Stomach (tissue), 9 donors: Measurements from ENCODE around the gene MARCKS. TPM values are rescaled to one million over a fixed set of nuclear protein-coding genes. Genes with fewer than 3 reads are reported as not detected.

Experiments used
- DNase-seq, 2 donors: peaks; one replicate each; pipeline versions ENCODE4 v3.0.0 to v3.0.0-alpha.2; 2013 to 2019
- H3K27ac ChIP-seq, 5 donors: fragments of 200-600 bp in 4 of 5; sonication (generic) in 4 of 5; one replicate each; pipeline ENCODE4 v1.5.1; 2013 to 2019; ENCODE audit warnings: mild to moderate bottlenecking in 1 of 5, moderate library complexity in 1 of 5
- H3K27me3 ChIP-seq, 3 donors: fragments of 200-600 bp; sonication (generic); one replicate each; pipeline ENCODE4 v1.5.1; 2017 to 2019; ENCODE audit warnings: mixed run types in 1 of 3
- H3K36me3 ChIP-seq, 4 donors: fragments of 200-600 bp; sonication (generic); 1 replicate in 3 of 4; 2 replicates in 1 of 4; pipeline ENCODE4 v1.5.1; 2016 to 2019
- H3K4me1 ChIP-seq, 4 donors: fragments of 200-600 bp; sonication (generic); one replicate each; pipeline ENCODE4 v1.5.1; 2016 to 2019
- H3K4me3 ChIP-seq, 4 donors: fragments of 200-600 bp; sonication (generic) in 3 of 4; one replicate each; pipeline ENCODE4 v1.5.1; 2016 to 2019; ENCODE audit warnings: mild to moderate bottlenecking in 1 of 4
- H3K9me3 ChIP-seq, 4 donors: fragments of 200-600 bp; sonication (generic); one replicate each; pipeline ENCODE4 v1.5.1; 2016 to 2019
- EP300 ChIP-seq: sonication (generic); formaldehyde crosslinking; IDR thresholded peaks from one replicate; pipeline ENCODE4 v1.6.1; 2017; ENCODE audit warnings: antibody characterized with exemption
- POLR2A ChIP-seq, 4 donors: fragments of 450-650 bp; IDR thresholded peaks; one replicate each; pipeline ENCODE4 v1.6.1; 2016; ENCODE audit warnings: antibody characterized with exemption in 4 of 4, control low read depth in 2 of 4, mild to moderate bottlenecking in 1 of 4, moderate library complexity in 1 of 4
- POLR2AphosphoS5 ChIP-seq, 3 donors: sonication (generic); formaldehyde crosslinking; IDR thresholded peaks; one replicate each; pipeline ENCODE4 v1.6.1; 2016; ENCODE audit warnings: antibody characterized with exemption in 3 of 3
- WGBS, 5 donors: extraction: QIAGEN DNeasy Blood & Tissue Kit in 3 of 5; methylation state at CpG; one replicate each; pipeline versions ENCODE4 v1.1.5 to v1.1.7; 2013 to 2018; 5-methylcytosine and 5-hydroxymethylcytosine counted together
- intact Hi-C: fragments of 100-400 bp; cut with DNase I; formaldehyde crosslinking; loops from one replicate; pipeline ENCODE4 v1.15.1; 2023; ENCODE audit warnings: low total_unique reads
- polyA plus RNA-seq, 3 donors: library from polyadenylated mRNA; stranded (reverse); fragments of 200-250 nt; gene quantifications; one replicate each; pipeline ENCODE4 v1.2.3, GENCODE V29; 2013
- total RNA-seq, 5 donors: library from RNA; depleted of rRNA; stranded (reverse); fragments of >200 nt; gene quantifications; one replicate each; pipeline versions ENCODE4 v1.1.0 to v1.2.3, GENCODE V29; 2014 to 2016
- TF ChIP-seq, protein P1 (sequence below), 7 experiments: fragments of 450-650 bp in 4 of 7; fragments of 200-600 bp in 3 of 7; sonication (generic) in 3 of 7; IDR thresholded peaks; one replicate each; pipeline ENCODE4 v1.5.1; 2016 to 2019; ENCODE audit warnings: antibody characterized with exemption in 7 of 7, control low read depth in 2 of 7, mild to moderate bottlenecking in 1 of 7
- donor health status: healthy with polysubstance abuse.
- donor health status: Bipolar disorder and iron deficiency.
- donor health status: healthy.

The MARCKS gene
- total and polyA plus RNA-seq, 8 donors = 19.8 to 594 (median 52.3) TPM

DNA sequence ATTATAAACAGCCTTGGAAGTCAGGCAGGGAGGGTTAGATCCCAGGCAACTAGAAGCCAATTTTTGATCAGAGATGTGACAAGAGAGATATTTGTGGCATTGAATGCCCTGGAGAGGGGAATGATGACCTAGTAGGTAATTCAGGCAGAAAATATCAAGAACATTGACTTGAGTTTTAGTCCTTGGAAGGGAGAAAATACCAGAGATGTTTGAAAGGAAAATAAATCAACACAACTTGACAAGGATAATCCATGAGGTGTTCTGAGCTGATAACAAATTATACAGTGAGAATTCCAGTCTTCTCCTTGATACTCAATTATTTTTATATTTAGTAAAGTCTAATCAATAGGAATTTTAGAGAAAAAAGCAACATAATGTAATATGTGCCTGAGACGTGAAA, 10.6 kb upstream of the MARCKS start:
- Histone ChIP-seq H3K4me1 (peaks cover 0 to 3% (median 0%) of the 10 kb centered on the region in 4 donors), H3K4me3 (no peak overlapping the region), H3K27me3 (no peaks in the 10 kb centered on the region), H3K27ac (no peak overlapping the region), H3K36me3 (no peaks in the 10 kb centered on the region), H3K9me3 (no peaks in the 10 kb centered on the region)
- intact Hi-C loops = no loop called here
- no peak for DNase-seq
- 87 to 95% (median 92%) methylated on average over 1 of the region's 1 CpG for WGBS, 5 donors
- TF ChIP-seq EP300 = no peak
- TF ChIP-seq, protein P1, sequence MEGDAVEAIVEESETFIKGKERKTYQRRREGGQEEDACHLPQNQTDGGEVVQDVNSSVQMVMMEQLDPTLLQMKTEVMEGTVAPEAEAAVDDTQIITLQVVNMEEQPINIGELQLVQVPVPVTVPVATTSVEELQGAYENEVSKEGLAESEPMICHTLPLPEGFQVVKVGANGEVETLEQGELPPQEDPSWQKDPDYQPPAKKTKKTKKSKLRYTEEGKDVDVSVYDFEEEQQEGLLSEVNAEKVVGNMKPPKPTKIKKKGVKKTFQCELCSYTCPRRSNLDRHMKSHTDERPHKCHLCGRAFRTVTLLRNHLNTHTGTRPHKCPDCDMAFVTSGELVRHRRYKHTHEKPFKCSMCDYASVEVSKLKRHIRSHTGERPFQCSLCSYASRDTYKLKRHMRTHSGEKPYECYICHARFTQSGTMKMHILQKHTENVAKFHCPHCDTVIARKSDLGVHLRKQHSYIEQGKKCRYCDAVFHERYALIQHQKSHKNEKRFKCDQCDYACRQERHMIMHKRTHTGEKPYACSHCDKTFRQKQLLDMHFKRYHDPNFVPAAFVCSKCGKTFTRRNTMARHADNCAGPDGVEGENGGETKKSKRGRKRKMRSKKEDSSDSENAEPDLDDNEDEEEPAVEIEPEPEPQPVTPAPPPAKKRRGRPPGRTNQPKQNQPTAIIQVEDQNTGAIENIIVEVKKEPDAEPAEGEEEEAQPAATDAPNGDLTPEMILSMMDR (IDR thresholded peaks at IDR 0.05) = no peak
- TF ChIP-seq POLR2A (IDR thresholded peaks at IDR 0.05) = no peak
- TF ChIP-seq POLR2AphosphoS5 (IDR thresholded peaks at IDR 0.05) = no peak

GRCh38 chr6:113847447-113847846, 9.7 kb upstream of the MARCKS start:
- no peak overlapping the region for H3K4me3 ChIP-seq
- peaks cover 0 to 3% (median 0%) of the 10 kb centered on the region in 4 donors for H3K4me1 ChIP-seq
- no peaks in the 10 kb centered on the region for H3K9me3 ChIP-seq
- 94 to 97% (median 94%) methylated on average over 5 of the region's 5 CpGs for WGBS, 5 donors
- intact Hi-C loops = no loop called here
- TF ChIP-seq EP300 = no peak
- TF ChIP-seq POLR2AphosphoS5 (IDR thresholded peaks at IDR 0.05) = no peak
- TF ChIP-seq, protein P1 (IDR thresholded peaks at IDR 0.05) = no peak
- no peak for TF ChIP-seq POLR2A (IDR thresholded peaks at IDR 0.05)
- no peaks in the 10 kb centered on the region for H3K36me3 ChIP-seq
- H3K27me3 ChIP-seq = no peaks in the 10 kb centered on the region
- DNase-seq = no peak
- no peak overlapping the region for H3K27ac ChIP-seq

- intact Hi-C loops = no loop called here
- H3K36me3 ChIP-seq = no peaks in the 10 kb centered on the region
Measured at GRCh38 chr6:113848280-113848679, 8.9 kb upstream of the MARCKS start.

GRCh38 chr6:113848811-113849210, 8.3 kb upstream of the MARCKS start:
- no peak overlapping the region for H3K4me3 ChIP-seq
- H3K4me1 ChIP-seq = peaks cover 0 to 3% (median 0%) of the 10 kb centered on the region in 4 donors
- no peaks in the 10 kb centered on the region for H3K27me3 ChIP-seq
- H3K9me3 ChIP-seq = no peaks in the 10 kb centered on the region
- WGBS, 5 donors = 82 to 90% (median 88%) methylated on average over 1 of the region's 1 CpG
- H3K27ac ChIP-seq = no peak overlapping the region
- intact Hi-C loops = no loop called here
- no peak for TF ChIP-seq POLR2A (IDR thresholded peaks at IDR 0.05)
- no peak for TF ChIP-seq EP300
- TF ChIP-seq, protein P1 (IDR thresholded peaks at IDR 0.05) = no peak
- no peak for TF ChIP-seq POLR2AphosphoS5 (IDR thresholded peaks at IDR 0.05)
- no peaks in the 10 kb centered on the region for H3K36me3 ChIP-seq
- no peak for DNase-seq

More at GRCh38 chr6:113848280-113848679, 8.9 kb upstream of the MARCKS start:
- Histone ChIP-seq H3K4me3 (no peak overlapping the region), H3K4me1 (peaks cover 0 to 3% (median 0%) of the 10 kb centered on the region in 4 donors), H3K9me3 (no peaks in the 10 kb centered on the region), H3K27me3 (no peaks in the 10 kb centered on the region), H3K27ac (no peak overlapping the region)
- DNase-seq = no peak
- no peak for TF ChIP-seq POLR2A (IDR thresholded peaks at IDR 0.05)
- TF ChIP-seq POLR2AphosphoS5 (IDR thresholded peaks at IDR 0.05) = no peak
- no peak for TF ChIP-seq EP300

DNA sequence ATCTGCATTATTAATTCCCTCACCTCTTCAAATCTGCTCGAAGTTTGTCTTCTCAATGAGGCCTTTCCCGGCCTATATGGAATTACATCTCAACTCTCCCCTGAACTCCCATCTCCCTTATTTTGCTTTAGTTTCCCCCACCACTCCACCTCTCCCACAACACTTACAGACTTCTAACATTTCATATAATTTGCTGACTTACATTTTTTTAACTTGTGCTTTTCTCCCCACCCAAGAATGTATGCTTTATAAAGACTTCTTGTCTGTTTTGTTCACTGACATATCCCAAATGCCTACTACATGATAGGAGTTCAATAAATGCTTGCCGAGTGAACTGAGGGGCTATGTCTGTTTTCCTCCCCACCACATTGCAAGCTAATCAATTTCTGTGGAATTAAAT, 3.9 kb upstream of the MARCKS start:
- intact Hi-C loops = no loop called here
- Histone ChIP-seq H3K27me3 (no peaks in the 10 kb centered on the region), H3K27ac (no peak overlapping the region), H3K36me3 (no peaks in the 10 kb centered on the region), H3K4me1 (peaks cover 0 to 25% (median 18%) of the 10 kb centered on the region in 4 donors), H3K9me3 (no peaks in the 10 kb centered on the region), H3K4me3 (no peak overlapping the region)
- WGBS, 5 donors = 89 to 97% (median 93%) methylated on average over 3 of the region's 3 CpGs
- no peak for DNase-seq
- TF ChIP-seq POLR2AphosphoS5 (IDR thresholded peaks at IDR 0.05) (no peak), EP300 (no peak), POLR2A (IDR thresholded peaks at IDR 0.05) (no peak)
- TF ChIP-seq, protein P1 (IDR thresholded peaks at IDR 0.05) = no peak
